ENCODE measurements around the gene EFCAB12.

DNA sequence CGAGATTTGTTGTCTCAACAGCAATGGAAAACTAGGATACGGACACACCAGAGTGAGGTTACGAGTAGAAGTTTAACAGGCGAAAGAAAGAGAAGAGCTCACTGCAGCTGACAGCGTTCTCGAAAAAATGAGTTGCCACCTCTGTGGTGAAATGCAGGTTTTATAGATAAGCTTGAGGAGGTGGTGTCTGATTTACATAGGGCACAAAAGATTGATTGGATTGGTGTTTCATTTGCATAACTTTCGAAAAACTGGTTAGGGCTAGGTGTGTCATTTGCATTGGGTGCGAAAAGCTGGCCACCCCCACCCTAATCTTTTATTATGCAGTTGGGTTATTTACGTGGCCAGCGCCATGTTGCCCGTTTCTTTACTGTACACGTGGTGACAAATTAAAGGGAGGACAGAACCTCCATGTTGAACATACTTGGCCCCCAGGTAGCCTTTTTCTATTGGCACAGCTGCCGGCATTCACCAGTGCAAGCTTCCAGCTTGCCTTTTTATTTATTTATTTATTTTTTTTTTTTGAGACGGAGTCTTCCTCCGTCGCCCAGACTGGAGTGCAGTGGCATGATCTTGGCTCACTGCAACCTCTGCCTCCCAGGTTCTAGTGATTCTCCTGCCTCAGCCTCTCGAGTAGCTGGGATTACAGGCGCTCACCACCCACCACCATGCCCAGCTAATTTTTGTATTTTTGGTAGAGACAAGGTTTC, 19.9 kb upstream of the EFCAB12 start:
- TF ChIP-seq, protein P1, sequence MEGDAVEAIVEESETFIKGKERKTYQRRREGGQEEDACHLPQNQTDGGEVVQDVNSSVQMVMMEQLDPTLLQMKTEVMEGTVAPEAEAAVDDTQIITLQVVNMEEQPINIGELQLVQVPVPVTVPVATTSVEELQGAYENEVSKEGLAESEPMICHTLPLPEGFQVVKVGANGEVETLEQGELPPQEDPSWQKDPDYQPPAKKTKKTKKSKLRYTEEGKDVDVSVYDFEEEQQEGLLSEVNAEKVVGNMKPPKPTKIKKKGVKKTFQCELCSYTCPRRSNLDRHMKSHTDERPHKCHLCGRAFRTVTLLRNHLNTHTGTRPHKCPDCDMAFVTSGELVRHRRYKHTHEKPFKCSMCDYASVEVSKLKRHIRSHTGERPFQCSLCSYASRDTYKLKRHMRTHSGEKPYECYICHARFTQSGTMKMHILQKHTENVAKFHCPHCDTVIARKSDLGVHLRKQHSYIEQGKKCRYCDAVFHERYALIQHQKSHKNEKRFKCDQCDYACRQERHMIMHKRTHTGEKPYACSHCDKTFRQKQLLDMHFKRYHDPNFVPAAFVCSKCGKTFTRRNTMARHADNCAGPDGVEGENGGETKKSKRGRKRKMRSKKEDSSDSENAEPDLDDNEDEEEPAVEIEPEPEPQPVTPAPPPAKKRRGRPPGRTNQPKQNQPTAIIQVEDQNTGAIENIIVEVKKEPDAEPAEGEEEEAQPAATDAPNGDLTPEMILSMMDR (conservative IDR thresholded peaks at IDR 0.05) = no peak
- TF ChIP-seq ZFX (IDR thresholded peaks at IDR 0.05) = no peak

All from C4-2B (cell line).